H1 (cell line): ENCODE measurements around the gene IL2RA. TPM values are rescaled to one million over a fixed set of nuclear protein-coding genes. Genes with fewer than 3 reads are reported as not detected.
A peak's percentile ranks its signal among the peaks of the same experiment; 100 is the strongest.

Source experiments
- CHD7 ChIP-seq: fragments of 300-600 bp; sonication (generic); IDR thresholded peaks from 2 replicates; pipeline ENCODE4 v1.7.1; 2012; ENCODE audit warnings: low read length, moderate library complexity, mild to moderate bottlenecking, inconsistent platforms; ENCODE audit not compliant: insufficient replicate concordance
- EGR1 ChIP-seq: IDR thresholded peaks from 2 replicates; pipeline ENCODE4 v1.6.1; 2011; ENCODE audit warnings: low read depth, low read length, borderline replicate concordance
- EP300 ChIP-seq, 2 experiments: IDR thresholded peaks; 1 replicate in 1 of 2; 2 replicates in 1 of 2; pipeline ENCODE4 v1.6.1; 2011 to 2012; ENCODE audit warnings: low read depth in 2 of 2, low read length in 2 of 2, mild to moderate bottlenecking in 2 of 2, borderline replicate concordance in 1 of 2, inconsistent platforms in 1 of 2, moderate library complexity in 1 of 2
- JUN ChIP-seq: IDR thresholded peaks from 2 replicates; pipeline ENCODE4 v1.6.1; 2011; ENCODE audit warnings: low read depth, mild to moderate bottlenecking, improper control_type of control experiment, low read length
- PHF8 ChIP-seq: fragments of 200-600 bp; sonication (generic); conservative IDR thresholded peaks from 2 replicates; pipeline ENCODE4 v1.7.1; 2012; ENCODE audit warnings: low read depth, mild to moderate bottlenecking, inconsistent platforms, low read length, moderate library complexity
- POLR2A ChIP-seq, 2 experiments: IDR thresholded peaks; 1 replicate in 1 of 2; 2 replicates in 1 of 2; pipeline ENCODE4 v1.6.1; 2011; ENCODE audit warnings: low read depth in 2 of 2, low read length in 2 of 2, mild to moderate bottlenecking in 2 of 2; ENCODE audit errors: control extremely low read depth in 1 of 2
- SAP30 ChIP-seq: fragments of 300-600 bp; sonication (generic); IDR thresholded peaks from 2 replicates; pipeline ENCODE4 v1.7.1; 2012; ENCODE audit warnings: low read length, moderate library complexity, mild to moderate bottlenecking, inconsistent platforms; ENCODE audit not compliant: insufficient read depth, insufficient replicate concordance
- USF2 ChIP-seq: IDR thresholded peaks from 2 replicates; pipeline ENCODE4 v1.6.1; 2011; ENCODE audit warnings: low read length, improper control_type of control experiment
- polyA plus RNA-seq, 7 experiments: library from polyadenylated mRNA; depleted of rRNA in 3 of 7; stranded (reverse) in 5 of 7; unstranded in 2 of 7; fragments of >200 nt in 5 of 7; fragments of 200-250 nt in 2 of 7; gene quantifications; 1 replicate in 5 of 7; 2 replicates in 1 of 7; 4 replicates in 1 of 7; pipeline versions ENCODE4 v1.2.1 to v1.2.3, GENCODE V29; 2011 to 2013; ENCODE audit warnings: missing spikeins in 2 of 7, mixed read lengths in 2 of 7
- total RNA-seq: library from RNA; stranded (reverse); fragmentation: NEBNext Ultra II Directional; extraction: Animal tissue kit (Norgen Biotek cat#: 25700); gene quantifications from 2 replicates; pipeline ENCODE4 v1.2.1, GENCODE V29; 2021

Gene IL2RA
- total and polyA plus RNA-seq, 2 of the 8 experiments (the other 6 are each of a cell fraction or from before 2014, with no cell fraction given): not detected

DNA sequence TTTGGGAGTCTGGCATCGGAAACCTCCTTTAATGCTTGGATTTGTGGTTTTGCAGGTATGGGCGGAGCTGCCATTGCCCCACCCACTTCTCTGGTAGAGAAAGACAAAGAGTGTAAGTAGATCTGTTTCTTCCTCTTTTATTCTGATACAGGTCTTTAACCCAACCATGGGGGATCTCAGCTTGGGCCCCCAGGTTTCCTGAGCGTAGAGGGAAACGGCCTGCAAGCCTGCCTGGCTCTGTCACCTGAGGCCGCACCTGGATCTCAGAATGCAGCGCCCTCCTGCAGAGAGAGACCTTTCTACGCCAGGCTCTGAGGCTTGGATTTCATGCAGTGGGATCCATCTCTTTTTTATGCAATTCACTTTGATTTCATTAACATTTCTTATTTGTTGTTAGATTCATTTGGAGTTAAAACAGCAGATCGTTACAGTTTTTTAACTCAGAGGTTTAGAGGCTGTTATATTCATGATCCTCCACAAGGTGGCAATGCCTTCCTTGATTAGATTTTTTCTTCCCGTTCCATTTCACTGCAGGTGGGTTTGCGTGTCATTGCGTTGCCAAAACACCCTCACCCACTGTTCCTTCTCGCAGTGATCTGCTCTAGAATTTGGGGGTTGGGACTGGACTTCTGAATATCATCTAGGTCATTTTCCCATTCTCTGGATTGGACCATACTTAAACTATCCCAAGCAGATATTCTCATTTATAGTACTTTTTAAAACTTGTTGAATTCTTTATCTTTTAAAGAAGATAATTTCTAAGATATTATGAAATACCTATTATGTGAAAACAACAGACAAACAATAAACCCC, 46.7 kb upstream of the IL2RA start (continued):
- TF ChIP-seq SAP30 (no peak), EP300 (IDR thresholded peaks at IDR 0.05; ENCODE audit: borderline replicate concordance in 1 of 2, low read depth in 2 of 2, low read length in 2 of 2) (no peak), PHF8 (no peak), POLR2A (IDR thresholded peaks at IDR 0.05; ENCODE audit: control extremely low read depth in 1 of 2, low read depth in 2 of 2, low read length in 2 of 2) (no peak), CHD7 (peak; percentile 83), JUN (no peak), EGR1 (no peak), USF2 (no peak)
